HG03342 (cell line): ENCODE results near the gene DOCK2.
"Not testable (repeated sequence)": the region's sequence is repeated elsewhere in the genome, so short reads cannot be mapped to it uniquely, and the experiment has no call there.

Experiments used
- ATAC-seq: cut with Tn5 transposase; IDR thresholded peaks from one replicate; pipeline ENCODE4 v1.9.1; 2021; ENCODE audit warnings: mild to moderate bottlenecking, moderate library complexity; ENCODE audit not compliant: unreplicated experiment

Gene DOCK2

DNA sequence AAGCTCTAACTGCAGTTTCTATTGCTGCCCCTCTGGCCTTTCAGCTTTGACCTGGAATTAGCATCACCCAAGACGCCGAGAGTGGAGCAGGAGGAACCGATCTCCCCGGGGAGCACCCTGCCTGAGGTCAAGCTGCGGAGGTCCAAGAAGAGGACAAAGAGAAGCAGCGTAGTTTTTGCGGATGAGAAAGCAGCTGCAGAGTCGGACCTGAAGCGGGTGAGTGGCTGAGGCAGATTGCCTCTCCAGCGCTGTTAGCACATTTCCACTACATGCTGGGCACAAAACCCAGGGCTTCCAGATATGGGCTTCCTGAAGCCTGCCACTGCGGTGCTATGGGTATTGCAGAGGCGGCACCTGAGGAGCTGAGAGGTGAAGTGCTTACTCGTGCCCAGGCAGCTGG lies 441.9 kb downstream of the DOCK2 start:
- ATAC-seq = no peak

DNA sequence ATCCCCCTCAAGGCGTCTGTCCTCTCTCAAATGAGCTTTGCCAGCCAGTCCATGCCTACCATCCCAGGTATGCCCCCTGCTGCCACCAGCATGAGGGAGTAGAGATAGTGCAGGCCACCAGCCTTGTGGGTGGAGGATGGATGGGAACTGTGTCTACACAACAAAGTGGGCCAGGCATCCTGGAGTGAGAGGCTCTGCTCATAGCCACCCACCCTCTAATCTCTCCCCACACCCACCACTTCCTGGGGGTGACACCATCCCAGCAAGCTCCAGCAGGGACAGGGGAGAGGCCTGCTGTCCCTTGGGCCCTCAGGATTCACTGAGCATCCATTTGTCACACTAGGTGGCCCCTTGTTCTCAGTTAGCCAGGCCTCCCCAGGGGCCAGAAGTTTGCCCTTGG lies 443.1 kb downstream of the DOCK2 start:
- ATAC-seq = no peak

DNA sequence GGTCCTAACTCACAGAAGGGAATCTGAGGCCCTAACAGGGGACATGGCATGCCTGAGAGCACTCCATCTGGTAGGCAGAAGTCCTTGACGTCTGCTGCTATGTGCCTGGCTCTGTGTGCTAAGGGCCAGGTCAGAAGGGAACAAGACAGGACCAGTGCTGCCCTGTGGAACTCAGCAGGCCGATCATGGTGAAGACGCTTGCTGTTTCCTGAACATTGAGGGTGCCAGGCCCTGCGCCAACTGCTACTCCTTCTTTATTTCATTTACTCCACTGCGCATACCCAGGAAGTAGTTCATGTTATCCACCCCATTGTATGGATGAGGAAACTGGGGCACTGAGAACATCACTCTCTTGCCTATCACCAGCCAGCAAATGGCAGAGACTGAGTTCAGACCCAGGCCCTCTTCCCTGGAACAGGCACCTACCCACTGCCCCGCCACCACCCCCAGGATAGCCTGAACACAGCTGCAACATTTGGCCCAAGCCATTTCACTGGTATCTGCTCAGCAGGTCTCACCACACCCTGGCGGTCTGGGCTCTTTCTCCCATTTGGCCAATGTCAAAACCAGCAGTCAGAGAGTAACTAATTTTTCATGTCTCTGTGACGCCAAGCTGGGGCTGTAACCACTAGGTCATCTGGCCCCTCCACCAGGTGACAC lies 443.8 kb downstream of the DOCK2 start:
- ATAC-seq = no peak

DNA sequence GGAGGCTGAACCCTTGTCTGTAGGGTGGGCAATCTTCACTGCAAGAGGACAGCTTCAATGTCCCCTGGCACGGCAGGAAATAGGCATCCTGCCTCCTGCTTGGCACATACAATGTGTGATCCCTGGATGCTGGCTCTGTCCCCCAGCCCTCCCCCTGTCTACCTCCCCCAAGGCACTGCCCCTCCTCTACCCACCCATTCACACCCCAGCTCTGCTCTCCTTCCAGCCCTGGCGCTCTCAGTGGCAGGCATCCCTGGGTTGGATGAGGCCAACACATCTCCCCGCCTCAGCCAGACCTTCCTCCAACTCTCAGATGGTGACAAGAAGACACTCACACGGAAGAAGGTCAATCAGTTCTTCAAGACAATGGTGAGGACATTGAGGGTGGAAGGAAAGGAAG lies 444.5 kb downstream of the DOCK2 start:
- ATAC-seq = no peak

- no peak for ATAC-seq
Observed at GRCh38 chr5:170082701-170083100, 445.6 kb downstream of the DOCK2 start.

GRCh38 chr5:170087168-170087817 lies 450.2 kb downstream of the DOCK2 start:
- no peak for ATAC-seq

- ATAC-seq = no peak
Observed at GRCh38 chr5:170092455-170093101, 455.5 kb downstream of the DOCK2 start.

DNA sequence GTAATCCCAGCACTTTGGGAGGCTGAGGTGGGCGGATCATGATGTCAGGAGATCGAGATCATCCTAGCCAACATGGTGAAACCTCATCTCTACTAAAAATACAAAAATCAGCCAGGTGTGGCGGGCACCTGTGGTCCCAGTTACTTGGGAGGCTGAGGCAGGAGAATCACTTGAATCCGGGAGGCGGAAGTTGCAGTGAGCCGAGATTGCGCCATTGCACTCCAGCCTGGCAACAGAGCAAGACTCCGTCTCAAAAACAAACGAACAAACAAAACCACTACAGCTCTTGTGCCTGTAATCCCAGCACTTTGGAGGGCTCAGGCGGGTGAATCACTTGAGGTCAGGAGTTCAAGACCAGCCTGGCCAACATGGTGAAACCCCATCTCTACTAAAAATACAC lies 457.3 kb downstream of the DOCK2 start:
- not testable (repeated sequence) for ATAC-seq

DNA sequence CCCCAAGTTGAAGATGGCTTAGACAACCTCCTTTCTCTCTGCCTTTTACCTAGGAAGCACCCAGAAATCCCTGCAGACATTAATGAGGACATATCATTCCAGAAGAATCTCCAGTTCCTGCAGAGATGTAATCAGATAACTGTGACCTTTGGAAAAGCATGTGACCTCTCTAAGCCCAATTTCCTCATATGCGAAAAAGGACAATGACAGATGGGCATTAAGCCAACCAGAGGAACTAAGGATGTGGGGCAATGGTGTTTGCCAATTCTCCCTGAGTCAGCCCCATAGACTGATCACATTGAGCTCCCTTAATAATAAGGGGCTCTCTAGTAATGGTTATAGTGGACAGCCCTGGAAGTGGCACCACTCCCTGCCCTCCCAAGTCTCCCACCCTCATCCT lies 458.6 kb downstream of the DOCK2 start:
- ATAC-seq = no peak

DNA sequence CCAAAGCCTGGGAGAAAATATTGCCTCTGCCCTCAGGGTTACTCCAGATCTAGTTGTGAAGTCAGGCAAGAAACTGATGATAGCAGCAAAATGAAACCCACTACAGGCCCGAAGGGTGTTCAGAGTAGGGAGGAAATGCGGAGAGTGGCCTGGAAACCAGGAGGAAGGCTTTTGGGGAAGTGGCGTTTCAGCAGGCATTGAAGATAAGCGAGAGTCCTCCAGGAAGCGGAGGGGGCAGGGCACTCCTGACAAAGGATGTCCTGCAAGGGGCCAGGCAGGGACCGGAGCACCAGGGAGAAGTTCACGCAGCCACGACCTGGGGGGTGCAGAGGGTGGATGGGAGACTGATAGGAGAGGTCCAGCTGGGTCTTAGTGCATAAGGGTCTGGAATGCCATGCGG lies 460.9 kb downstream of the DOCK2 start:
- no peak for ATAC-seq

DNA sequence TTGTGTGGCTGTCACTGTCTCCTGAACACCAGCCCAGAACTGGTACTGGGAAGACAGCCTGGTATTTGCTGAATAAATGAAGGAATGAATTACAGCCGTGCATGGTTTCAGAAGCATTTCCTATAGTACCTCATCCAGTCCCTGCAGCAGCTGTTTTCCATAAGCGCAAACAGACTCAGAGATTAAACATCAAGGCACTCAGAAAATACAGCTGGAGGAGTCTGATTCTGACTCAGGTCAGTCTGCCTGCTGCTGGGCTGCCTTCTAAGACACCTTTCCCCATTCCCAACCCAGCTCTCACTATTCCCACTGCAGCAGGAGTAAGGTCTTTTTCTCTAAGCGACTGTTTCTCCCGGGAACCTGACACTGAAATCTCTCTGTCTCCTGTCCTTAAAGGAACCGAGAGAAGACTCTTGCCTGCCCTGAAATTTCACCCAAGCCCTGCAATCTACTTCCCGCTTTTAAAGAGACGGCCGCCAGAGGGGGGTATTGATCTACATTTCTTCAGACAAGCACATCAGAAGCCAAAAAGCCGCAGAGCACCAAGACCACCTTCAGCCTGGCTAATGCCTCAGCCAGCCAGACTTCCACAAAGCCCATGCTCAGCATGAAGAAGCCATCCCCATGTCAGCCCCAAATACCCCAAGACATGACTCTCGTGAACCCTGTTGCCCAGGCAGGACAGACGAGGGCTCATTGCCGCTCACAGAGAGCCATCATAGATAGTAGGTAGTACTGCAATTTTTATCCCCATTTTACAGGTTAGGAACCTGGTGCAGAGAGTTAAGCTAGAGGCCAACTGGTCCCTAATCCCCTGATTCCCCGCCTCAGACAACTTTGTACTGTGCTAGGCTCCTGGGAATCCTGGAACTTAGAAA lies 463.2 kb downstream of the DOCK2 start:
- no peak for ATAC-seq

- no peak for ATAC-seq
Observed at GRCh38 chr5:170103447-170103846, 466.4 kb downstream of the DOCK2 start.

DNA sequence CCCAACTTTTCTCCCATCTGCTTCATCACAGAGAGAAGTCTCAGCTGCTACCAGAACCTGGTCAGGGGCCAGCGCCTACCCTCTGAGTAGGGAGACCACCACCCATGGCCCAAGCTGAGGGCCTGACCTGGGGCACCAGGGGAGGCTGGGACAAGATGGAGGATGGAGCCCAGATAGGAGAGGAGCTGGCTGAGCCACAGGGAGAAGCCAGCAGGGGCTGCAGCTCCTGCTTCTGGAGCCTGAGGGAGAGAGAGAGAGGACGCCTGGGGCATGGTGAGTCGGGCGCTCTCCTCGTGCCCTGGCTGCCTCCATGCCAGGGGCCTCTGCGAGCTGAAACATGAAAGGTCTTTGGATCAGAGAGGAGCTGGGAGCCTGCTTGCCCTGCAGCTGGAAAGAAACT lies 467.2 kb downstream of the DOCK2 start:
- ATAC-seq = no peak

DNA sequence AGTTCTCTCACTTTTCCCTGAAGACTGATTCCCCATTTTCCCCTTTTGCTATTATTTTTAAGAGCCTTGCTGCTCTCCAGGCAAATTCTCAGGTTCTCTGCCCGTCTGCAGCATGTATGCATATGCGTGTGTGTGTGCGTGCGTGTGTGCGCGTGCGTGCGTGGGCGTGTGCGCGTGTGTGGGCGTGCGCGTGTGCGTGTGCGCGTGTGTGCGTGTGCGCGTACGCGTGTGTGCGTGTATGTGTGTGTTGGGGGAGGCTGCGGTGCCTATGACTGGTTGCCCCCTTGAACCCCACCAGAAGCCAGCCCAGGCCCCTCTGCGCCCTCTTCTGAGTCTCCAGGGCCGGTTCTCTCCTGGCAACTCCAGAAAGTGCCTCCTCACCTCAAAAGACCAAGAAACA lies 467.6 kb downstream of the DOCK2 start:
- no peak for ATAC-seq

GRCh38 chr5:170105642-170106611 lies 468.9 kb downstream of the DOCK2 start, which contains the start of gene FOXI1:
FOXI1 (plus strand) TSS chr5:170105897; CDS start chr5:170105958, 61 bp downstream.
- ATAC-seq = no peak

- ATAC-seq = no peak
Observed at GRCh38 chr5:170107674-170108073, 470.6 kb downstream of the DOCK2 start.

GRCh38 chr5:170108266-170108785 lies 471.3 kb downstream of the DOCK2 start:
- ATAC-seq = no peak

DNA sequence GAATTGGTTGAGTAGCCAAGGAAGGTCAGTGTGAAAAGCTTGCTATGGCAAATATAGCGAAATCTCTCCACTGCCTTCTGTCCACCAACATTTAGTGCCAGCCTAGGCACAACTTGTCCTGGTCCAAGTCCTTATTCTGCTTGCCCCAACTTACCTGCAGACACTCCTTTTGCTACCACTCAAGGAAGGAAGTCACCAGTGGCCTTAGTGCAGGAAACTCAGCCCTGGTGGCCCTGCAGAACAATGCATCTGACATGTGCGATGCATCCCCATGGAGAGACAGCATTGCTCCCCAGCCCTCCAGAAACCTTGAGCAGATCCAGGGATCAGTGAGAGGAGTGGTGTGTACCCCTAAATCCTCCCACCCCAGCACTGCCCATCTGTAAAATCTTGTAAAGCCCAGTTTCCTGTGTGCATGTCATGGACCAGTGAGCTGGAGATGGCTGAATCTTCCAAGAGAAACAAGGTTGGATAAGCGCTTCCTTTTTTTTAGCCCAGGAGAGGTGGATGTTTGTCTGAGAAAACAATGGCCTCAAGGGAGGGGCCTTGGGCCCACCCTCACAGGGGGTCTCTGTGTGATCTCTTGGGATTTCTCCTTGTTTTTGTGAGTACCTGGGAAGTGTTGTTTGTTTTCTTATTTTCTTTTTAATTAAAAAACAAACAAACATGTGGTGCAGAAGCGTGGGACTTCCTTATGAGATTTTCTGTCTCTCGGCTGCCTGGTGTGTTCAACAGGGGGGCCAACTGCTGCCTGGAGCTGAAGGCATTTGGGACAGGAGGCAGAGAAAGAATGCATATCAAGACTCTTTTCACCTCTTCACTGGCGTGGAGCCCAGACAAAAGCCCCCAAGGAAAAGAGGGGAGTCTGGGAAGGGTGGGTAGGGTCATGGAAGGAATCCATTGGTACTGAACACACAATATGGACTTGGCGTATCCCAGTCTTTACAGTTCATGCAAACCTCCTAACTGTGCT lies 472.3 kb downstream of the DOCK2 start:
- no peak for ATAC-seq
